ENCODE data around the gene FOSL2. TPM values are rescaled to one million over a fixed set of nuclear protein-coding genes. Genes with fewer than 3 reads are reported as not detected.

FOSL2 gene
- total RNA-seq, result 100 to 1,000 TPM in 1 of 2 donors, 10 to 100 TPM in 1; 54.0 to 116 TPM

GRCh38 chr2:28392297-28393113 is at the start of gene FOSL2:
TSS of gene FOSL2 (plus strand) at chr2:28392858. CDS start at chr2:28393721, 863 bp downstream.
- H3K27me3 ChIP-seq, result no peaks in the 10 kb centered on the region
- peaks cover 0 to 21% of the 10 kb centered on the region in 2 donors for H3K4me1 ChIP-seq
- peak within 1 kb of the TSS; percentile 99 to 100 for H3K27ac ChIP-seq
- H3K4me3 ChIP-seq, result peak within 1 kb of the TSS; percentile 90 to 96
- H3K36me3 ChIP-seq, result peaks cover 10% of the 10 kb centered on the region
- no peak for TF ChIP-seq CTCF (IDR thresholded peaks at IDR 0.05)
- H3K9me3 ChIP-seq, result no peaks in the 10 kb centered on the region
- peak; percentile 98 for DNase-seq (ENCODE audit: low spot score)

- no peaks in the 10 kb centered on the region for H3K9me3 ChIP-seq
- DNase-seq (ENCODE audit: low spot score), result no peak
- H3K27ac ChIP-seq, result peak overlapping the region; percentile 78 to 83
- no peaks in the 10 kb centered on the region for H3K27me3 ChIP-seq
- H3K4me3 ChIP-seq, result no peak overlapping the region
- no peaks in the 10 kb centered on the region for H3K36me3 ChIP-seq
- no peak for TF ChIP-seq CTCF (IDR thresholded peaks at IDR 0.05)
- peaks cover 3 to 55% of the 10 kb centered on the region in 2 donors for H3K4me1 ChIP-seq
Measured at GRCh38 chr2:28343184-28343942, 49.3 kb upstream of the FOSL2 start.

GRCh38 chr2:28343971-28344715 is 48.5 kb upstream of the FOSL2 start:
- no peaks in the 10 kb centered on the region for H3K27me3 ChIP-seq
- H3K36me3 ChIP-seq, result no peaks in the 10 kb centered on the region
- H3K27ac ChIP-seq, result no peak overlapping the region
- H3K9me3 ChIP-seq, result no peaks in the 10 kb centered on the region
- DNase-seq (ENCODE audit: low spot score), result no peak
- H3K4me3 ChIP-seq, result no peak overlapping the region
- TF ChIP-seq CTCF (IDR thresholded peaks at IDR 0.05), result no peak
- H3K4me1 ChIP-seq, result peaks cover 3 to 47% of the 10 kb centered on the region in 2 donors

- Histone ChIP-seq H3K4me1 (peaks cover 3 to 42% of the 10 kb centered on the region in 2 donors), H3K4me3 (no peak overlapping the region), H3K27ac (no peak overlapping the region), H3K36me3 (no peaks in the 10 kb centered on the region), H3K27me3 (no peaks in the 10 kb centered on the region), H3K9me3 (no peaks in the 10 kb centered on the region)
- TF ChIP-seq CTCF (IDR thresholded peaks at IDR 0.05), result no peak
- no peak for DNase-seq (ENCODE audit: low spot score)
Measured at GRCh38 chr2:28344756-28345373, 47.8 kb upstream of the FOSL2 start.

- no peak for DNase-seq (ENCODE audit: low spot score)
- no peak for TF ChIP-seq CTCF (IDR thresholded peaks at IDR 0.05)
- Histone ChIP-seq H3K36me3 (no peaks in the 10 kb centered on the region), H3K4me3 (no peak overlapping the region), H3K27ac (no peak overlapping the region), H3K4me1 (peaks cover 3 to 35% of the 10 kb centered on the region in 2 donors), H3K27me3 (no peaks in the 10 kb centered on the region), H3K9me3 (no peaks in the 10 kb centered on the region)
Measured at GRCh38 chr2:28345619-28346018, 47.0 kb upstream of the FOSL2 start.

Measured in right atrium auricular region (tissue), 2 donors.